Measurements from ENCODE around the gene ZSCAN5C. TPM values are rescaled to one million over a fixed set of nuclear protein-coding genes. Genes with fewer than 3 reads are reported as not detected.

The ZSCAN5C gene
- polyA plus RNA-seq, 1 donor: not detected

Other genes with a start within 250 kb of the ZSCAN5C start
- gene NLRP5, start 215.5 kb upstream of the ZSCAN5C start, polyA plus RNA-seq (ENCODE audit: insufficient read length): not detected
- gene ZNF787, start 81.0 kb upstream of the ZSCAN5C start, polyA plus RNA-seq (ENCODE audit: insufficient read length): 10.2 TPM
- 28.5 TPM for gene ZNF444, start 61.0 kb upstream of the ZSCAN5C start, polyA plus RNA-seq (ENCODE audit: insufficient read length)
- gene GALP, start 26.3 kb upstream of the ZSCAN5C start, polyA plus RNA-seq (ENCODE audit: insufficient read length): not detected
- gene ZSCAN5B, start 4.5 kb upstream of the ZSCAN5C start, polyA plus RNA-seq (ENCODE audit: insufficient read length): 0.13 TPM
- 5.0 TPM for gene EDDM13, start 70.5 kb downstream of the ZSCAN5C start, polyA plus RNA-seq (ENCODE audit: insufficient read length)
- gene ZSCAN5A, start 112.6 kb downstream of the ZSCAN5C start, polyA plus RNA-seq (ENCODE audit: insufficient read length): 21.3 TPM
- gene ZNF582, start 191.3 kb downstream of the ZSCAN5C start, polyA plus RNA-seq (ENCODE audit: insufficient read length): 14.8 TPM
- gene ZNF583, start 202.1 kb downstream of the ZSCAN5C start, polyA plus RNA-seq (ENCODE audit: insufficient read length): 11.9 TPM

Measured in left kidney (tissue), 1 donor.